GM12878 (cell line): ENCODE data around the gene CDH4. TPM values are rescaled to one million over a fixed set of nuclear protein-coding genes. Genes with fewer than 3 reads are reported as not detected.

Source experiments
- ATAC-seq: fragments of 200-7000 bp; cut with Tn5 transposase; 3 replicates; pipeline ENCODE4 v1.9.1; 2020; ENCODE audit warnings: mild to moderate bottlenecking, moderate library complexity
- BruUV-seq: library from RNA; stranded (reverse); fragments of 400-500 nt; replicated peaks from 2 replicates; lab custom pipeline; 2021; lab: Mats Ljungman, UMichigan
- CTCF ChIA-PET: fragments of 300-600 bp; sonication (Branson Sonifier 250); formaldehyde crosslinking; extraction: SDS; loops from one replicate; lab custom pipeline; 2021; ENCODE audit warnings: inconsistent platforms; lab: Yijun Ruan, JAX
- POLR2A ChIA-PET: fragments of 350-600 bp; formaldehyde crosslinking; extraction: SDS; loops from one replicate; lab custom pipeline; 2021; ENCODE audit warnings: inconsistent platforms; lab: Charles Lee
- RAD21 ChIA-PET: fragments of 300-600 bp; sonication (Branson Sonifier 250); formaldehyde crosslinking; loops from one replicate; lab custom pipeline; 2023; ENCODE audit warnings: antibody characterized with exemption; ENCODE audit not compliant: unreplicated experiment; lab: Charles Lee
- SMC1A ChIA-PET: fragments of 300-600 bp; sonication (Branson Sonifier 250); formaldehyde crosslinking; loops from one replicate; lab custom pipeline; 2023; ENCODE audit not compliant: unreplicated experiment, uncharacterized antibody; lab: Charles Lee
- DNase-seq: peaks from one replicate; pipeline ENCODE4 v3.0.0-alpha.2; 2011; ENCODE audit warnings: low read depth, low spot score
- FAIRE-seq: peaks from 3 replicates; lab custom pipeline; 2011; peaks lifted over from hg19 to GRCh38; lab: Jason Lieb, UNC
- H2AFZ ChIP-seq: 2 replicates; pipeline ENCODE4 v1.6.0; 2011; ENCODE audit warnings: low read depth, low read length, control low read depth; ENCODE audit not compliant: control insufficient read depth
- H3K27ac ChIP-seq: 2 replicates; pipeline ENCODE4 v1.5.1; 2011; ENCODE audit warnings: control low read depth; ENCODE audit not compliant: control insufficient read depth, insufficient read depth
- H3K27me3 ChIP-seq, 2 experiments: replicated peaks in 1 of 2; 2 replicates each; pipeline versions ENCODE4 v1.6.0 to v1.6.1; 2011; ENCODE audit warnings: low read length in 1 of 2; ENCODE audit not compliant: control insufficient read depth in 2 of 2, insufficient read depth in 2 of 2
- H3K36me3 ChIP-seq, 2 experiments: 2 replicates each; pipeline ENCODE4 v1.5.1; 2011; ENCODE audit warnings: low read length in 1 of 2; ENCODE audit not compliant: control insufficient read depth in 2 of 2, insufficient read depth in 2 of 2
- H3K4me1 ChIP-seq: 2 replicates; pipeline ENCODE4 v1.6.1; 2011; ENCODE audit warnings: mild to moderate bottlenecking, low read length, moderate library complexity, mixed read lengths; ENCODE audit not compliant: control insufficient read depth, insufficient read depth
- H3K4me2 ChIP-seq: 2 replicates; pipeline ENCODE4 v1.6.0; 2011; ENCODE audit warnings: control low read depth; ENCODE audit not compliant: control insufficient read depth, insufficient read depth
- H3K4me3 ChIP-seq: fragments of 200-600 bp; sonication (generic); 2 replicates; pipeline ENCODE4 v1.5.1; 2016
- H3K79me2 ChIP-seq: 2 replicates; pipeline ENCODE4 v1.6.0; 2011; ENCODE audit warnings: low read length; ENCODE audit not compliant: control insufficient read depth, insufficient read depth
- H3K9ac ChIP-seq: 2 replicates; pipeline ENCODE4 v1.8.0; 2011; ENCODE audit warnings: low read length, control low read depth, mixed read lengths; ENCODE audit not compliant: control insufficient read depth, insufficient read depth
- H3K9me3 ChIP-seq: replicated peaks from 3 replicates; pipeline ENCODE4 v1.5.1; 2011; ENCODE audit warnings: mild to moderate bottlenecking, low read length; ENCODE audit not compliant: control insufficient read depth, insufficient read depth
- H4K20me1 ChIP-seq: 2 replicates; pipeline ENCODE4 v1.6.0; 2011; ENCODE audit not compliant: control insufficient read depth, insufficient read depth
- ASH2L ChIP-seq: fragments of 300-600, 200-600 bp; sonication (generic); IDR thresholded peaks from 2 replicates; pipeline ENCODE4 v1.6.1; 2017; ENCODE audit warnings: low read depth, mild to moderate bottlenecking, borderline replicate concordance
- CBFB ChIP-seq: IDR thresholded peaks from 2 replicates; pipeline ENCODE4 v1.6.1; 2016; ENCODE audit warnings: antibody characterized with exemption, low read depth
- IKZF1 ChIP-seq: fragments of 450-650 bp; conservative IDR thresholded peaks from 2 replicates; pipeline ENCODE4 v1.6.1; 2017; ENCODE audit warnings: antibody characterized with exemption, mild to moderate bottlenecking
- KLF5 ChIP-seq: fragments of 450-650 bp; IDR thresholded peaks from 2 replicates; pipeline ENCODE4 v1.6.1; 2014; ENCODE audit warnings: mild to moderate bottlenecking; ENCODE audit not compliant: partially characterized antibody
- NFIC ChIP-seq: IDR thresholded peaks from 2 replicates; pipeline ENCODE4 v1.6.1; 2012; ENCODE audit warnings: low read depth, mild to moderate bottlenecking, inconsistent platforms, low read length, moderate library complexity
- PBX3 ChIP-seq: IDR thresholded peaks from 2 replicates; pipeline ENCODE4 v1.6.1; 2011; ENCODE audit warnings: mild to moderate bottlenecking, low read depth, low read length, moderate library complexity; ENCODE audit not compliant: insufficient replicate concordance
- RAD51 ChIP-seq: fragments of 450-650 bp; IDR thresholded peaks from 2 replicates; pipeline ENCODE4 v1.6.1; 2016; ENCODE audit warnings: moderate library complexity, mild to moderate bottlenecking, inconsistent platforms
- REST ChIP-seq: IDR thresholded peaks from 2 replicates; pipeline ENCODE4 v1.6.1; 2012; ENCODE audit warnings: mild to moderate bottlenecking, low read depth, low read length
- SIX5 ChIP-seq: IDR thresholded peaks from 2 replicates; pipeline ENCODE4 v1.6.1; 2011; ENCODE audit warnings: mild to moderate bottlenecking, low read depth, low read length, moderate library complexity; ENCODE audit not compliant: severe bottlenecking
- SMAD1 ChIP-seq: fragments of 450-650 bp; IDR thresholded peaks from 2 replicates; pipeline ENCODE4 v1.6.1; 2018; ENCODE audit warnings: mild to moderate bottlenecking, low read depth; ENCODE audit not compliant: partially characterized antibody
- TCF12 ChIP-seq: IDR thresholded peaks from 2 replicates; pipeline ENCODE4 v1.6.1; 2011; ENCODE audit warnings: low read depth, mild to moderate bottlenecking, low read length
- TCF3 ChIP-seq: IDR thresholded peaks from 2 replicates; pipeline ENCODE4 v1.6.1; 2012; ENCODE audit warnings: low read depth, mild to moderate bottlenecking, low read length, borderline replicate concordance; ENCODE audit not compliant: insufficient read depth
- ZNF24 ChIP-seq: fragments of 450-650 bp; IDR thresholded peaks from 2 replicates; pipeline ENCODE4 v1.6.1; 2017; ENCODE audit warnings: antibody characterized with exemption, mild to moderate bottlenecking
- ZNF687 ChIP-seq: fragments of 450-650 bp; IDR thresholded peaks from 2 replicates; pipeline ENCODE4 v1.6.1; 2017; ENCODE audit warnings: mild to moderate bottlenecking, moderate library complexity
- WGBS: methylation state at CpG from one replicate; pipeline ENCODE4 v1.1.6; 2016; ENCODE audit warnings: low lambda C conversion rate; ENCODE audit not compliant: insufficient replicate concordance, insufficient coverage; ENCODE audit errors: missing lambda C conversion rate; 5-methylcytosine and 5-hydroxymethylcytosine counted together
- in situ Hi-C: fragments of 300-500 bp; cut with MboI; formaldehyde crosslinking; loops from 9 replicates; pipeline ENCODE4 v1.14.3; 2018; ENCODE audit warnings: mixed read lengths
- intact Hi-C: fragments of 100-400 bp; cut with micrococcal nuclease; formaldehyde crosslinking; loops from one replicate; pipeline ENCODE4 v1.14.2; 2022; ENCODE audit not compliant: unreplicated experiment
- polyA plus RNA-seq, 11 experiments: library from polyadenylated mRNA; depleted of rRNA in 4 of 11; unstranded in 6 of 11; stranded (reverse) in 5 of 11; fragments of >200 nt; fragmentation: Nextera tagmentation in 4 of 11; fragmentation: Illumina TruSeq in 1 of 11; extraction: Ambion mirVana in 4 of 11; extraction: Trizol in 1 of 11; gene quantifications; 1 replicate in 1 of 11; 2 replicates in 10 of 11; pipeline versions ENCODE4 v1.2.1 to v1.2.3, GENCODE V29; 2011 to 2016; ENCODE audit warnings: inconsistent platforms in 2 of 11, missing spikeins in 2 of 11, low read depth in 1 of 11
- total RNA-seq, 4 experiments: library from RNA; depleted of rRNA in 3 of 4; stranded (reverse); fragments of >200 nt in 3 of 4; fragmentation: Illumina TruSeq in 1 of 4; extraction: Trizol in 1 of 4; gene quantifications; 2 replicates each; pipeline versions ENCODE4 v1.2.1 to v1.2.3, GENCODE V29; 2013 to 2021

The CDH4 gene
- total and polyA plus RNA-seq, 10 of the 15 experiments (the other 5 are each of a cell fraction or from before 2014, with no cell fraction given) = not detected

DNA sequence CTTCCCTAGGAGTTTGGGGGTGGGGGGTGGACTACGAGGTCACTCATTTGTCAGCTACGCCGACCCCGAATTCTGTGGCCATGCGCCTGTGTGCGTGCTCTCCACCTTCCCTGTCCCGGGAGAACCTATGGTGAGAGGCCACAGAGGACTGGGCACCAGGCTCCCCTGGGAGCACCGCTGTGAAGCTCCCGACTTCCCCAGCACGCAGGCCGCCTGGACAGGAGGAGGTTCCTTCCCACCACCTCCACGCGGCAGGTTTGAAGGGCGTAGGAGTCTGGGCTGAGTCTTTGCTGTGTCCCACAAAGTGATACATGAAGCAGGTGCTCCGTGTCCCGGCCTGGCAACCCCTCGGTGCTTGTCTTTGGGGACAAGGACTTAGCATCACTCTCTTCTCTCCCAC lies 107.2 kb downstream of the CDH4 start (continued):
- TF ChIP-seq REST (no peak), ZNF24 (no peak), PBX3 (no peak), NFIC (no peak), TCF3 (no peak), IKZF1 (no peak)

DNA sequence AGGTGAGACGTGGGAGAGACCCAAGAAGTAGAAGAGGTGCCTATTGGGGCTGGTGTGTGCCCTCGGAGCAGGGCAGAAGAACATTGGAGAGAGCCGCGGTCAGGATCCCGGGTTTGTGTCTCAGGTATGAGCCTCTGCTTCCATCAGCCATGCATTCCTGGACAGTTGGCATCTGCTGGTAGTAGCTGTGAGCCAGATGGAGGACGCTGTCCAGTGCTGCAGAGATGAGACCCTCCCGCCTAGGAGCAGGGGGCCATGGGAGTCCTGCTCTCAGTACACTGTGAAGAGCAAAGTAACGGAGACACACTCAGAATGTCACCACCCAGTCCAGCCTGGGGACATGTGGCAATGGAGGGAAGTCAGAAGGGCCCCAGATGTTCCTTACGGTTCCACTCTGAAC lies 108.2 kb downstream of the CDH4 start:
- in situ Hi-C loops (no loop called here), intact Hi-C loops (no loop called here)
- POLR2A ChIA-PET = no interaction called here
- ATAC-seq = no peak
- DNase-seq = no peak
- CTCF ChIA-PET = no interaction called here
- 18% methylated on average over 9 of the region's 9 CpGs for WGBS
- RAD21 ChIA-PET = no interaction called here
- SMC1A ChIA-PET = no interaction called here
- Histone ChIP-seq H2AFZ (no peak overlapping the region), H3K79me2 (no peaks in the 10 kb centered on the region), H3K36me3 (no peaks in the 10 kb centered on the region), H3K4me1 (no peaks in the 10 kb centered on the region), H3K27ac (no peak overlapping the region), H3K27me3 (no peaks in the 10 kb centered on the region), H4K20me1 (no peaks in the 10 kb centered on the region), H3K9me3 (no peaks in the 10 kb centered on the region; the same call in 2 of the 3 replicates), H3K4me2 (no peak overlapping the region), H3K9ac (no peak overlapping the region), H3K4me3 (no peak overlapping the region)
- no peak for FAIRE-seq
- BruUV-seq = no TSS peak
- TF ChIP-seq ZNF687 (no peak), SMAD1 (no peak), TCF12 (no peak), ASH2L (no peak), CBFB (no peak), KLF5 (no peak), SIX5 (no peak), RAD51 (no peak)
